Pancreas (tissue), 10 donors: ENCODE measurements around the gene HRCT1. TPM values are rescaled to one million over a fixed set of nuclear protein-coding genes. Genes with fewer than 3 reads are reported as not detected.

ENCODE experiments used
- ATAC-seq, 4 donors: fragments of 200-7000 bp; cut with Tn5 transposase; one replicate each; pipeline versions ENCODE4 v1.8.0 to v1.9.1; 2020; ENCODE audit warnings: mild to moderate bottlenecking in 4 of 4, moderate library complexity in 4 of 4
- DNase-seq, 6 donors: peaks; one replicate each; pipeline ENCODE4 v3.0.0-alpha.2; 2020
- FAIRE-seq: peaks from 2 replicates; lab custom pipeline; 2012; peaks lifted over from hg19 to GRCh38; lab: Jason Lieb, UNC
- H3K27ac ChIP-seq, 4 donors: fragments of 200-600 bp; sonication (generic); 1 replicate in 3 of 4; 2 replicates in 1 of 4; pipeline versions ENCODE4 v1.5.0 to v1.8.0; 2020
- H3K27me3 ChIP-seq, 4 donors: fragments of 200-600 bp; one replicate each; pipeline ENCODE4 v1.8.0; 2021
- H3K36me3 ChIP-seq, 3 donors: fragments of 200-600 bp; sonication (generic) in 1 of 3; one replicate each; pipeline versions ENCODE4 v1.5.0 to v1.8.0; 2020 to 2021
- H3K4me1 ChIP-seq, 3 donors: fragments of 200-600 bp; one replicate each; pipeline ENCODE4 v1.8.0; 2021
- H3K4me3 ChIP-seq, 4 donors: fragments of 200-600 bp; sonication (generic) in 2 of 4; one replicate each; pipeline versions ENCODE4 v1.5.0 to v1.8.0; 2020 to 2021
- H3K9me3 ChIP-seq, 4 donors: fragments of 200-600 bp; one replicate each; pipeline ENCODE4 v1.8.0; 2021
- WGBS, 2 donors: extraction: QIAGEN DNeasy Blood & Tissue Kit; methylation state at CpG; one replicate each; pipeline ENCODE4 v1.1.7; 2013; 5-methylcytosine and 5-hydroxymethylcytosine counted together
- intact Hi-C, 3 donors: fragments of 100-400 bp; cut with DNase I; formaldehyde crosslinking; loops; one replicate each; pipeline versions ENCODE4 v1.11.1 to v1.14.2; 2022
- polyA plus RNA-seq, 2 donors: library from polyadenylated mRNA; stranded (reverse); fragments of 200-250 nt; gene quantifications; one replicate each; pipeline ENCODE4 v1.2.3, GENCODE V29; 2013
- total RNA-seq, 6 donors: library from RNA; stranded (reverse); fragmentation: NEBNext Ultra II Directional in 4 of 6; extraction: Animal tissue kit (Norgen Biotek cat#: 25700) in 4 of 6; gene quantifications; one replicate each; pipeline versions ENCODE4 v1.2.1 to v1.2.4, GENCODE V29; 2021 to 2023
- TF ChIP-seq, protein P1 (sequence below), 4 donors: fragments of 200-600 bp; sonication (generic) in 3 of 4; IDR thresholded peaks; one replicate each; pipeline versions ENCODE4 v1.5.0 to v1.8.0; 2021; ENCODE audit warnings: antibody characterized with exemption in 4 of 4
- donor health status: healthy with polysubstance abuse.
- donor health status: DM: no; HTN: no; CAD: no; lungs with moderate emphysema.
- donor health status: DM: no; HTN: no; CAD: no.
- donor health status: control.
- donor health status: control.
- donor health status: Bipolar disorder and iron deficiency.
- donor health status: DM: yes; HTN: yes; CAD: no.
- donor health status: DM: no; HTN: no; CAD: no.
- donor health status: DM: no; HTN: no; CAD: no.
- donor health status: DM: yes; HTN: yes; CAD: no.

HRCT1 gene
- total and polyA plus RNA-seq, 8 donors, result 0.33 to 1.5 (median 0.83) TPM

DNA sequence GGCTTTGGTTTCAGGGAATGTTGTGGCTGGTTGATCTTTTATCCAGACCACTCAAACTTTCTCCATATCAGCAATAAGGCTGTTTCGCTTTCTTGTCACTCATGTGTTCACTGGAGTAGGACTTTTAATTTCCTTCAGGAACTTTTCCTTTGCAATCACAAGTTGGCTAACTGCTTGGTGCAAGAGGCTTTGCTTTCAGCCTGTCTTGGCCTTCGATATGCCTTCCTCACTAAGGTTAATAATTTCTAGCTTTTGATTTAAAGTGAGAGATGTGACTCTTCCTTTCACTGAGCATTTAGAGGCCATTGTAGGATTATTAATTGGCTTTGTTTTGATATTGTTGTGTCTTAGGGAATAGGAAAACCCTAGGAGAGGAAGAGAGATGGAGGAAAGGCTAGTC, 7.0 kb upstream of the HRCT1 start:
- H3K27ac ChIP-seq, result no peak overlapping the region
- ATAC-seq, result no peak
- no peak for FAIRE-seq

DNA sequence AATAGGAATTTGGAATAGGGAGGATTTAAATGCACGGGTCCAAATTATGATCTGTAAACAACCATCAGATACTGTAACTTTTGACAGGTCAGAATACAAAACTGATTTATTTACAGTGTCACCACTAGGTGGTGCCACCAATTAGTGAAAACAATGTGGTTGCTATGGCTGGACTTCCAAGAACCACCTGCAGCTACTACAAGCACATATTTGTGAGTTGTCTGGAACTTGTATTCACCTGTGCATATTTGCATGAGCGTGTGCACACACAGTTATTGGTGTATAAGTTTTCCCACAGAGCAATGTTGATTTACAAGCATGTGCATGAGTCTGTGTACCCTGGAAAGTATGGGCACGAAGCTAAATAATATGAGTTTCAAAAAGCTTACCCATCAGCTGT, 3.0 kb upstream of the HRCT1 start:
- peak in 1 of 6 donors; percentile 43 for DNase-seq
- Histone ChIP-seq H3K27me3 (no peaks in the 10 kb centered on the region), H3K36me3 (no peaks in the 10 kb centered on the region), H3K27ac (no peak overlapping the region), H3K4me3 (no peak overlapping the region), H3K4me1 (peaks cover 0 to 8% (median 6%) of the 10 kb centered on the region in 3 donors), H3K9me3 (no peaks in the 10 kb centered on the region)
- peak; percentile 29 to 68 (median 52) for ATAC-seq
- TF ChIP-seq, protein P1, sequence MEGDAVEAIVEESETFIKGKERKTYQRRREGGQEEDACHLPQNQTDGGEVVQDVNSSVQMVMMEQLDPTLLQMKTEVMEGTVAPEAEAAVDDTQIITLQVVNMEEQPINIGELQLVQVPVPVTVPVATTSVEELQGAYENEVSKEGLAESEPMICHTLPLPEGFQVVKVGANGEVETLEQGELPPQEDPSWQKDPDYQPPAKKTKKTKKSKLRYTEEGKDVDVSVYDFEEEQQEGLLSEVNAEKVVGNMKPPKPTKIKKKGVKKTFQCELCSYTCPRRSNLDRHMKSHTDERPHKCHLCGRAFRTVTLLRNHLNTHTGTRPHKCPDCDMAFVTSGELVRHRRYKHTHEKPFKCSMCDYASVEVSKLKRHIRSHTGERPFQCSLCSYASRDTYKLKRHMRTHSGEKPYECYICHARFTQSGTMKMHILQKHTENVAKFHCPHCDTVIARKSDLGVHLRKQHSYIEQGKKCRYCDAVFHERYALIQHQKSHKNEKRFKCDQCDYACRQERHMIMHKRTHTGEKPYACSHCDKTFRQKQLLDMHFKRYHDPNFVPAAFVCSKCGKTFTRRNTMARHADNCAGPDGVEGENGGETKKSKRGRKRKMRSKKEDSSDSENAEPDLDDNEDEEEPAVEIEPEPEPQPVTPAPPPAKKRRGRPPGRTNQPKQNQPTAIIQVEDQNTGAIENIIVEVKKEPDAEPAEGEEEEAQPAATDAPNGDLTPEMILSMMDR (IDR thresholded peaks at IDR 0.05), result peak; percentile 47 to 72 (median 58)
- FAIRE-seq, result peak; percentile 60
- 22 to 24% methylated on average over 3 of the region's 3 CpGs for WGBS, 2 donors
- intact Hi-C loops, result loop anchor here in 1 of 3 donors (5.0 kb wide), 1 partner anchor 44 kb away; no protein-coding TSS in a partner anchor

More for the DNA sequence above, 7.0 kb upstream of the HRCT1 start:
- no peak for DNase-seq
- Histone ChIP-seq H3K27me3 (no peaks in the 10 kb centered on the region), H3K4me1 (no peaks in the 10 kb centered on the region), H3K4me3 (no peak overlapping the region), H3K36me3 (no peaks in the 10 kb centered on the region), H3K9me3 (no peaks in the 10 kb centered on the region)
- 50 to 61% methylated on average over 2 of the region's 2 CpGs for WGBS, 2 donors
- intact Hi-C loops, result no loop called here
- TF ChIP-seq, protein P1 (IDR thresholded peaks at IDR 0.05), result no peak

DNA sequence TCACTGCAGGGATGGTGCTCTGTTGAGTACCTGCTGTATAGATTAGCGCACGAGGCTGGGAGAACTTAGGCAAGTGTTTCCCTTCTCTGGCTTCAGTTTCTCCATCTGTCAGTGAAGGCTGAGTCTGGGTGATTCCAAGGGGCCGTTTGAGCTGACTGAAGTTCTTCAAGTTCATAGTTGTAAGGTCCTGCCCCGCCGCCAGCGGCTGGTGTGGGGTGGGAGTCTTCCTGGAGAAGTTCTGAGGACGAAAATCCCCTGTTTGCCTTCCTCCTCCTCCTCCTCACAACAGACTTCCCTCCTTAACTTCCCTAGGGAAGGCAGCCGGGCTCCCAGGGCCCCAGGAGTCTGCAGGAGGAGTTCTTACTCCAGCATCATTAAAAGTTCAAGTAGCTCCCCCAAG, 1.7 kb upstream of the HRCT1 start:
- TF ChIP-seq, protein P1 (IDR thresholded peaks at IDR 0.05), result no peak
- Histone ChIP-seq H3K36me3 (no peaks in the 10 kb centered on the region), H3K27ac (no peak overlapping the region), H3K27me3 (no peaks in the 10 kb centered on the region), H3K4me1 (peaks cover 6 to 14% (median 9%) of the 10 kb centered on the region in 3 donors), H3K9me3 (no peaks in the 10 kb centered on the region), H3K4me3 (no peak overlapping the region)
- FAIRE-seq (no peak), ATAC-seq (no peak), DNase-seq (no peak)
- intact Hi-C loops, result loop anchor here in 1 of 3 donors (5.0 kb wide), 1 partner anchor 43 kb away; no protein-coding TSS in a partner anchor
- 65 to 82% methylated on average over 8 of the region's 8 CpGs for WGBS, 2 donors

DNA sequence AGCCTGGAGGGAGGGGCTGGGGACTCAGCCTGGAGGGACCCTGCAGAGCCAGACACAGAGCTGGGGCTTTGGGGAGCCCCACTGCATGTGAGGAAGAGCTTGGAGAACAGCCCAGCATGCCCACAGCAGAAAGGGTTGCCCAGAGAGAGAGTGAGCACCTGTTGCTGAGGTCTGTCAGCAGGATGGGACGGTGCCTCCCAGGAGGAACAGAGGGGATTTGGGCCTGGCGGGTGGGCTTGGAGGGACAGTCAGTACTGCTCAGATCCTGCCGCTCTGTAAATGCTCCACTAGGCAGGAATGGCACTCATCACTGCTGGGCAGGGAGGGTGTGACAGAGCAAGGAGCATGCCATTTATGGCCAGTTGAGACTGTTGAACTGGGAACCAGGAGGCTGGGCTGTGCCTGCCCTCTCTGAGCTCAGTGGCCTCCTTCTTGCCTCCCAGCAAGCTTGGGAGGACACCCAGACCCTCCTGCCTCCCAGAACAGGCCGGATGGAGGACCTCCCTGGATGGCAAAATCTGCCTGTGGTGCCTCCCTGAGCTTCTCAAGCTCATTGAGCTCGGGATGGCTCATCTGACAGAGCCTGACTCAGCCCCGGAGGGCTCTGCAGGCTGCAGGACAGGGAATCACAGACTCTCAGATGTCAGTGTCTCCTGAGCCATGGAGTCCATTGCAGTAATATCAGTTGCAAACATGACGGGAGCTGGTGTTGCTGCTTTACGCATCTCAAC, 786 bp upstream of the HRCT1 start:
- DNase-seq (peak in 1 of 6 donors; percentile 38), FAIRE-seq (no peak), ATAC-seq (no peak)
- intact Hi-C loops, result no loop called here
- Histone ChIP-seq H3K36me3 (no peaks in the 10 kb centered on the region), H3K4me3 (no peak overlapping the region), H3K27ac (peak overlapping the region; percentile 17 to 66 (median 46)), H3K4me1 (peaks cover 6 to 14% (median 9%) of the 10 kb centered on the region in 3 donors), H3K27me3 (no peaks in the 10 kb centered on the region), H3K9me3 (no peaks in the 10 kb centered on the region)
- TF ChIP-seq, protein P1 (IDR thresholded peaks at IDR 0.05), result no peak
- WGBS, 2 donors, result 78 to 82% methylated on average over 8 of the region's 8 CpGs
